ENCODE results near the gene LRRC25. TPM values are rescaled to one million over a fixed set of nuclear protein-coding genes. Genes with fewer than 3 reads are reported as not detected.

Gene LRRC25
- total RNA-seq, 1 donor from 2014 or later: not detected

- Mint-ChIP-seq H3K4me3 (ENCODE audit: unreplicated experiment) (no peak overlapping the region), H3K4me1 (ENCODE audit: unreplicated experiment) (peaks cover 8% of the 10 kb centered on the region), H3K36me3 (ENCODE audit: low read depth, unreplicated experiment) (no peaks in the 10 kb centered on the region), H3K27ac (ENCODE audit: unreplicated experiment) (no peak overlapping the region), H3K27me3 (ENCODE audit: unreplicated experiment) (peaks cover 9% of the 10 kb centered on the region), H3K9me3 (ENCODE audit: unreplicated experiment) (no peaks in the 10 kb centered on the region)
- TF ChIP-seq CTCF (IDR thresholded peaks at IDR 0.05; ENCODE audit: unreplicated experiment): peak; percentile 100
- DNase-seq (ENCODE audit: low spot score): peak; percentile 93
Measured at GRCh38 chr19:18388100-18388959, 9.1 kb downstream of the LRRC25 start.

GRCh38 chr19:18386543-18387271, 10.7 kb downstream of the LRRC25 start:
- no peak for TF ChIP-seq CTCF (IDR thresholded peaks at IDR 0.05; ENCODE audit: unreplicated experiment)
- H3K4me3 Mint-ChIP-seq (ENCODE audit: unreplicated experiment): no peak overlapping the region
- H3K4me1 Mint-ChIP-seq (ENCODE audit: unreplicated experiment): peaks cover 8% of the 10 kb centered on the region
- DNase-seq (ENCODE audit: low spot score): no peak
- no peaks in the 10 kb centered on the region for H3K9me3 Mint-ChIP-seq (ENCODE audit: unreplicated experiment)
- peaks cover 9% of the 10 kb centered on the region for H3K27me3 Mint-ChIP-seq (ENCODE audit: unreplicated experiment)
- H3K36me3 Mint-ChIP-seq (ENCODE audit: low read depth, unreplicated experiment): no peaks in the 10 kb centered on the region
- H3K27ac Mint-ChIP-seq (ENCODE audit: unreplicated experiment): no peak overlapping the region

GRCh38 chr19:18385675-18386542, 11.5 kb downstream of the LRRC25 start, which contains the start of gene GDF15:
TSS of gene GDF15 (plus strand) at chr19:18386158. CDS start at chr19:18386190, 32 bp downstream.
- peaks cover 8% of the 10 kb centered on the region for H3K4me1 Mint-ChIP-seq (ENCODE audit: unreplicated experiment)
- no peaks in the 10 kb centered on the region for H3K36me3 Mint-ChIP-seq (ENCODE audit: low read depth, unreplicated experiment)
- peaks cover 9% of the 10 kb centered on the region for H3K27me3 Mint-ChIP-seq (ENCODE audit: unreplicated experiment)
- peak; percentile 37 for DNase-seq (ENCODE audit: low spot score)
- H3K4me3 Mint-ChIP-seq (ENCODE audit: unreplicated experiment): peak within 1 kb of the TSS; percentile 51
- peak; percentile 49 for TF ChIP-seq CTCF (IDR thresholded peaks at IDR 0.05; ENCODE audit: unreplicated experiment)
- H3K9me3 Mint-ChIP-seq (ENCODE audit: unreplicated experiment): no peaks in the 10 kb centered on the region
- H3K27ac Mint-ChIP-seq (ENCODE audit: unreplicated experiment): no peak within 1 kb of the TSS

GRCh38 chr19:18385359-18385674, 12.1 kb downstream of the LRRC25 start:
- Mint-ChIP-seq H3K27ac (ENCODE audit: unreplicated experiment) (no peak overlapping the region), H3K4me3 (ENCODE audit: unreplicated experiment) (peak overlapping the region; percentile 51), H3K9me3 (ENCODE audit: unreplicated experiment) (no peaks in the 10 kb centered on the region), H3K36me3 (ENCODE audit: low read depth, unreplicated experiment) (no peaks in the 10 kb centered on the region), H3K4me1 (ENCODE audit: unreplicated experiment) (peaks cover 8% of the 10 kb centered on the region), H3K27me3 (ENCODE audit: unreplicated experiment) (peaks cover 9% of the 10 kb centered on the region)
- no peak for DNase-seq (ENCODE audit: low spot score)
- TF ChIP-seq CTCF (IDR thresholded peaks at IDR 0.05; ENCODE audit: unreplicated experiment): no peak
